Activated naive CD8-positive, alpha-beta T cell treated with anti-CD3 and anti-CD28 coated beads for 36 hours (primary cell): ENCODE results near the gene MUTYH. TPM values are rescaled to one million over a fixed set of nuclear protein-coding genes. Genes with fewer than 3 reads are reported as not detected.
A peak's percentile ranks its signal among the peaks of the same experiment; 100 is the strongest.

ENCODE experiments used
- DNase-seq: peaks from one replicate; pipeline ENCODE4 v3.0.0; 2021
- H3K27ac Mint-ChIP-seq: one replicate; pipeline ENCODE4 v1.8.0; 2022; ENCODE audit warnings: mild to moderate bottlenecking, moderate library complexity, mixed read lengths
- H3K27me3 Mint-ChIP-seq: one replicate; pipeline ENCODE4 v1.8.0; 2022; ENCODE audit warnings: mild to moderate bottlenecking, mixed read lengths
- H3K36me3 Mint-ChIP-seq: one replicate; pipeline ENCODE4 v1.8.0; 2021; ENCODE audit warnings: mild to moderate bottlenecking, mixed read lengths
- H3K4me1 Mint-ChIP-seq: one replicate; pipeline ENCODE4 v1.8.0; 2021; ENCODE audit warnings: mixed read lengths
- H3K4me3 Mint-ChIP-seq: one replicate; pipeline ENCODE4 v1.8.0; 2022; ENCODE audit warnings: mild to moderate bottlenecking, moderate library complexity, mixed read lengths
- H3K9me3 Mint-ChIP-seq: one replicate; pipeline ENCODE4 v1.8.0; 2022; ENCODE audit warnings: mixed read lengths
- total RNA-seq, 2 experiments: library from RNA; stranded (reverse); gene quantifications; one replicate each; pipeline ENCODE4 v1.2.3, GENCODE V29; 2021

MUTYH gene
- total RNA-seq, 2 experiments from 2014 or later: 54.4 to 57.9 TPM

DNA sequence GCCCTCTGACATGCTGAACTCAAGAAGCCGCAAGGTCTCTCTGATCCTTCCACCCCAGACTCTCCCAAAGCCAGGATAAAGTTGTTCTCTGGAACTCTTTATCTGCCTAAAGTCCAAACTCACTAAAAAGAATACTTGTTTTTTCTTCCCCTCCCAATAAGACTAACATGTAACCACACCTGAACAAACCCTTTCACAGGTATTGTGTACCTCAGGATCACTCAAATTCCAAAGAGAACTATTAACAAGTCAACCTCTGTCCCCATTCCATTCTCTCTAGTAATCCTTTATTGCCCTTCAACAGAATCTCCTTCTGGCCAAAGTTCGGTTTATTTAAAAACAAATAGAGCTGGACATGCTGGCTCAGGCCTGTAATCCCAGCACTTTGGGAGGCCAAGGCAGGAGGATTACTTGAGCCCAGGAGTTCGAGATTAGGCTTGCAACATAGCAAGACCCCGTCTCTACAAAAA lies 4.3 kb downstream of the MUTYH start:
- H3K4me3 Mint-ChIP-seq: no peak overlapping the region
- H3K27me3 Mint-ChIP-seq: no peaks in the 10 kb centered on the region
- H3K27ac Mint-ChIP-seq: peak overlapping the region; percentile 14
- H3K4me1 Mint-ChIP-seq: peaks cover 18% of the 10 kb centered on the region
- no peak for DNase-seq
- H3K36me3 Mint-ChIP-seq: peaks cover 35% of the 10 kb centered on the region
- H3K9me3 Mint-ChIP-seq: peaks cover 5% of the 10 kb centered on the region

DNA sequence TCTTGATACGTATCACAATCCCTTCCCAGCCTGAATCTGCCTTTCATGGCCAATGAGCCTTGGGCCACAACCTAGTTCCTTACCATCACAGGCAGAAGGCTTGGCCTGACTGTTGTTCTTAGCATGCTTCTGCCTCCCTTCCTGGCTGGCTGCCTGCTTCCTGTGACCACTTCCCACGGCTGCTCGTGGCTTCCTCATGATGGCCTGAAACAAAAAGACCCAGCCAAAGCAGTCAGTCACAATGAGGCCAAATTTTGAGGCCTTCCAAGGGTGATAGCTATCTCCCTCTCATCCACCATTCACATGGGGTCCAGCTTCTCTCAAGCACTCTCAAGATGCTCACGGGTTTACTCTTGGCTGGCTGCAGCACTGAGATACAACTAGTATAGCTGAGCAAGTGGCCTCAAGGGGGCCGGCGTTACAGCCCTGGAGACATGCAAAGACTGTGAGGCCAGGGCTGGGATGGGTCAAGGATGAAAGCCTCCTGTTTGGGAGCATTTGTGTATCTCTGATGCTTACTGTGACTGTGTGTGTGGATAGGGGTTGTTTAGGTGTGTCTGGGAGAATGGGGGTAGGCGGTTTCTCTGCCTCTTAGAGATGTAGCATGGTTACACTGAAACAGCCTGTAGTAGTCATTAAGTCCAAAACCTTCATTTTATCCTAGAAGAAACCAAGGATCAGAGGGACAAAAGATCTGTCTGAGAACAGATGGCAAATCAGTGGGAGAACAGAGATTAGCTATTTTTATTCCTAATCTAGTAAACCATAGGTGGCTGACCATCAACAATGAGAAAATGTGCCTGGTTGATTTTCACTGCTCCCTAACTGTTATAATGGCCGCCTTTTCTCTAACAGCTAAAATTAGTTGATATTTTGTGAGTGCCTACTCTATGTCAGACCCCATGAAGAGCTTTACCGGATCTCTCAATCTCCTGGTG lies 5.7 kb downstream of the MUTYH start:
- H3K36me3 Mint-ChIP-seq: peaks cover 29% of the 10 kb centered on the region
- H3K4me1 Mint-ChIP-seq: peaks cover 20% of the 10 kb centered on the region
- no peak overlapping the region for H3K4me3 Mint-ChIP-seq
- H3K27ac Mint-ChIP-seq: no peak overlapping the region
- H3K27me3 Mint-ChIP-seq: no peaks in the 10 kb centered on the region
- DNase-seq: no peak
- peaks cover 5% of the 10 kb centered on the region for H3K9me3 Mint-ChIP-seq

DNA sequence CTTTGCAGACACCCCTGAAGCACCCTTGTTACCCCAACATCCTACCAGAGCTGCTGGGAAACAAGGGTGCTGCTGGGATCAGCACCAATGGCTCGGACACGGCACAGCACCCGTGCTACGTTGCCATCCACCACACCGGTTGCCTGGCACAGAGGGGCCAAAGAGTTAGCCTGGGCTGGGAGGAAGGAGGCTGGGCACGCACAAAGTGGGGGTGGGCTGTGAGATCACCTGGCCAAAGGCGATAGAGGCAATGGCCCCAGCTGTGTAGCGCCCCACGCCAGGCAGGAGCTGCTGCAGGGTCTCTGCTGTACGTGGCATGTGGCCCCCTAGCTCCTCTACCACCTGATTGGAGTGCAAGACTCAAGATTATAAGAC lies 7.9 kb downstream of the MUTYH start:
- Mint-ChIP-seq H3K9me3 (no peaks in the 10 kb centered on the region), H3K4me3 (no peak overlapping the region), H3K27ac (no peak overlapping the region), H3K27me3 (no peaks in the 10 kb centered on the region), H3K36me3 (peaks cover 29% of the 10 kb centered on the region), H3K4me1 (peaks cover 26% of the 10 kb centered on the region)
- DNase-seq: no peak

DNA sequence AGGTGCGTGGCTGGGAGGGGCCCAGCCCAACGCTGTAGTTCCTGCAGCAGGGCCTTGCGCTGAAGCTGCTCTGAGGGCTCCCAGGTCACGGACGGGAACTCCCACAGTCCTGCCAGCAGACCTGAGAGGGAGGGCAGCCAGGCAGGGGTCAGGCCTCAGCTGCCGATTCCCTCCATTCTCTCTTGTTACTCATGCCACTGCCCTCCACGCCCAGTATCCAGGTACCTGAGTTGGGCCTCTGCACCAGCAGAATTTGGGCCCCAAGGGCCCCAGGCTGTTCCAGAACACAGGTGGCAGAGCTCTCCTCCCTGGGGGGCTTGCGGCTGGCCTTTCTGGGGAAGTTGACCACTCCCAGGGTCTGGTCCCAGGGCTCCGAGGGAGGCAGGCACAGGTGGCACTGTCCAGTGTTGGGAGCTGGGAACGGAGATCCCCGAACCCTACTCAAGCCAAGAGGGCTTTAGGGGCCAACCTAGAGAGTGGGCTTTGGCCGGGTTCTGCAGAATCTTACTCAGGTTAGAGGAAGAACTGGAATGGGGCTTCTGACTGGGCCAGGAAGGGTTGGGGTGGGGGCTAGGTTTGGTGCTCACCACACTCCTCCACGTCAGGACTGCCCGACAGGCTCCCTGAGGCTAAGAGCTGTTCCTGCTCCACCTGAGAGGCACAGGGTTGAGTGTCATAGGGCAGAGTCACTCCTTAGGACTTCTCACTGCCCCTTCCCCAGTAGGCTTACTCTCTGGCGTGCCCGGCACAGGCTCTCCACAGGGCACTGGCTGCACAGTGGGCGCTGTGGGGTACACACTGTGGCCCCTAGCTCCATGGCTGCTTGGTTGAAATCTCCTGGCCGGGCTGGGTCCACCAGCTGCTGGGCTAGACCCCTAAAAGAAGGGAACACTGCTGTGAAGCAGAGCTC lies 8.5 kb downstream of the MUTYH start:
- Mint-ChIP-seq H3K4me1 (peaks cover 26% of the 10 kb centered on the region), H3K27ac (no peak overlapping the region), H3K4me3 (no peak overlapping the region), H3K36me3 (peaks cover 30% of the 10 kb centered on the region), H3K27me3 (no peaks in the 10 kb centered on the region), H3K9me3 (no peaks in the 10 kb centered on the region)
- DNase-seq: no peak

DNA sequence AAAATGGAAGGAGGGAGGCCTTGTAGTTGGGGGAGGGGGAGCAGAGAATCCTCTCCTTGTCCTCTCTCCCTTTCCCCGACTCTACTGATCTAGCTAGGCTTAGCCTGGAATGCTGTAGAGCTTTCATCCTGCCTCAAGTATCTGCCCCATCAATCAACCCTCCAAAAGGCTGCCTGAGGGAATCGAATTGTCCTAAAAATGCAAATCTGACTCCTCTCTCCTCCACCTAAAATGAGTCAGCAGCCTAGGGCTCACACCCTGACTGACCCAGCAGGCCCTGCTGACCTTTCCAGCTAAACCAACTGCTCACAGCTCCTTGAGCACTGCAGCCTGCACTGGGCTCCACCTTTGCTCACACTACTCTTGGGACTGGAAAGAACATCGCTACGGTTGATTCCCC lies 10.8 kb downstream of the MUTYH start:
- no peaks in the 10 kb centered on the region for H3K9me3 Mint-ChIP-seq
- no peak overlapping the region for H3K27ac Mint-ChIP-seq
- DNase-seq: no peak
- peaks cover 2% of the 10 kb centered on the region for H3K27me3 Mint-ChIP-seq
- peaks cover 28% of the 10 kb centered on the region for H3K36me3 Mint-ChIP-seq
- H3K4me3 Mint-ChIP-seq: peak overlapping the region; percentile 79
- H3K4me1 Mint-ChIP-seq: peaks cover 30% of the 10 kb centered on the region

DNA sequence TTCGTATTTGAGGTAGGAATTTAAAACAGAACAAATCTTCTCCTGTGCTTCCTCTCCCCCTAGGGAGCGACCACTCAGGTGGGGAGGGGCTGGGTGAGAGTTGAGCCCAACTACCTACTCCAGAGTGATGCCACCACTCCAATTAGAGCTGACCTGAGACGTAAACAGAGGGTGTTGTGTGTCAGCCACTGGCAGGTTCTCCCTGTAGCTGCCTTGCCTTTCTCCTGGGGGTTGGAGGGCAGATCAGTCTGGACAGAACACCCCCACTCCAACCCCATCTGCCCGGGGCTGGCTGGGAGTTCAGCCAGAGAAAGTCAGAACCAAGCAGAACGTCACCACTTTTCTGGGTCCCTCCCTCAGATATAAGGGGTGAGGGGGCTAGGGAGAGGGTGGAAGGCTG lies 11.6 kb downstream of the MUTYH start:
- peaks cover 27% of the 10 kb centered on the region for H3K4me1 Mint-ChIP-seq
- peaks cover 3% of the 10 kb centered on the region for H3K27me3 Mint-ChIP-seq
- no peaks in the 10 kb centered on the region for H3K9me3 Mint-ChIP-seq
- DNase-seq: no peak
- peaks cover 28% of the 10 kb centered on the region for H3K36me3 Mint-ChIP-seq
- H3K27ac Mint-ChIP-seq: peak overlapping the region; percentile 19
- peak overlapping the region; percentile 79 for H3K4me3 Mint-ChIP-seq

DNA sequence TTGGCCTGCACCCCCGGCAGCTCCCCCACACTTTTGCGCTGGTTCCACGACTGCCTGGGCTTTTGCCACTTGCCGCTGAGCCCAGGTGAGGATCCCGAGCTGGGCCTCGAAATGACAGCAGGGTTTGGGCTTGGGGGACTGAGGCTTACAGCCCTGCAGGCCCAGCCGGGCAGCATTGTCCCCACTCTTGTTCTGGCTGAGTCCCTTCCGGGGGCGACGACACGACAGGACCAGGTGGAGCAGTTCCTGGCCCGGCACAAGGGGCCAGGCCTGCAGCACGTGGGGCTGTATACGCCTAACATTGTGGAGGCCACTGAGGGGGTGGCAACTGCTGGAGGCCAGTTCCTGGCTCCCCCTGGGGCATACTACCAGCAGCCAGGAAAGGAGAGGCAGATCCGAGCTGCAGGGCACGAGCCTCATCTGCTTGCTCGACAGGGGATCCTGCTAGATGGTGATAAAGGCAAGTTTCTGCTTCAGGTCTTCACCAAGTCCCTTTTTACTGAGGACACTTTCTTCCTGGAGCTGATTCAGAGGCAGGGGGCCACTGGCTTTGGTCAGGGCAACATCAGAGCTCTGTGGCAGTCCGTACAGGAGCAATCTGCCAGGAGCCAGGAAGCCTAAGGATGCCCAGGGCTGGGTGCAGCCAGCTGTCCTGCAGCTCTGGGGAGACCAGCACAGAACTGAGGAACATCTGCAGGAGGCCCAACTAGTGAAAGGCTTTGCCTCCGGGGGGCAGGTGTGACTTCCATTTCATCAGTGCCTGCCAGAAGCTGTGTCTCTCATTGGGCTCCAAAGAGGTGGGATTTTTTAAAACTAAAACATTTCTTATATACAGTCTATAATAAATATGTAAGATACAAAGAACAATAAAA lies 12.4 kb downstream of the MUTYH start:
- H3K4me3 Mint-ChIP-seq: peak overlapping the region; percentile 87
- DNase-seq: peak; percentile 21
- H3K9me3 Mint-ChIP-seq: no peaks in the 10 kb centered on the region
- H3K36me3 Mint-ChIP-seq: peaks cover 28% of the 10 kb centered on the region
- peaks cover 27% of the 10 kb centered on the region for H3K4me1 Mint-ChIP-seq
- peaks cover 3% of the 10 kb centered on the region for H3K27me3 Mint-ChIP-seq
- H3K27ac Mint-ChIP-seq: peak overlapping the region; percentile 81

DNA sequence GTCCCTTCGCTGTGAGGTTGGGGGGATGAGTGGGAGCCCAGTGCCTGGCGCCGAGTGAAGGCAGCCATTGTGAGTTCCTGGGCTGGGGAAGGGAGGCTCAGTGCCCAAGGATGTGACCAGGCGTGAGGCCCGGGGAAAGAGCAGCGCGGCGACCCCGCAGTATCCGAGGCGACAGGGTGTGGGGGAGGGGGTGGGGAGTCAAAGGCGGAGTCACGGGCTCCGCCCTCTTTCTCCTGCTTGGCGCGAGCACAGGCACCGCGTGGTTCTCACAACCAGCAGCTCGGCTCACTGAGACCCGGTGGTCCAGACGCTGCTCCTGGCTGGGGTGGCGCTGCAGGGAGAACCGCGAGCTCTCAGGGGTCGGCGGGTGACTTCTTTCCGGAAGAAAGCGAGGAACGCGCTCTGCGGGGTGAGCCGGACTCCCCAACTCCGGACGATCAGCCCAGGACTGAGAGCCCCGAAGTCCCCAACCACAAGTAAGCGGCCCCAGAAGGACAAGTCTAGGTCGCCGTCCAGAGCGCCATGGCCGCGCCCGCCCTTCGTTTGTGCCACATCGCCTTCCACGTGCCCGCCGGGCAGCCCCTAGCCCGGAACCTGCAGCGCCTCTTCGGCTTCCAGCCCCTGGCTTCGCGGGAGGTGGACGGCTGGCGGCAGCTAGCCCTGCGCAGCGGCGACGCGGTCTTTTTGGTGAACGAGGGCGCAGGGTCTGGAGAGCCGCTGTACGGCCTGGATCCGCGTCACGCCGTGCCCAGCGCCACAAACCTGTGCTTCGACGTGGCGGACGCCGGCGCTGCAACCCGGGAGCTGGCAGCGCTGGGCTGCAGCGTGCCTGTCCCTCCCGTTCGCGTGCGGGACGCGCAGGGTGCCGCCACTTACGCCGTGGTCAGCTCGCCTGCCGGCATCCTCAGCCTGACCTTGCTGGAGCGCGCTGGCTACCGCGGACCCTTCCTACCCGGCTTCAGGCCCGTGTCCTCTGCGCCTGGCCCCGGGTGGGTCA lies 13.3 kb downstream of the MUTYH start, which contains the start of gene HPDL:
Gene HPDL, plus strand, starts transcription at position 269 of the 997 bp plus-strand sequence. Its CDS starts 254 bp downstream, at position 523.
- Mint-ChIP-seq H3K9me3 (no peaks in the 10 kb centered on the region), H3K4me1 (peaks cover 27% of the 10 kb centered on the region), H3K4me3 (peak within 1 kb of the TSS; percentile 87), H3K27ac (peak within 1 kb of the TSS; percentile 91), H3K36me3 (peaks cover 27% of the 10 kb centered on the region), H3K27me3 (peaks cover 3% of the 10 kb centered on the region)
- DNase-seq: peak; percentile 81

DNA sequence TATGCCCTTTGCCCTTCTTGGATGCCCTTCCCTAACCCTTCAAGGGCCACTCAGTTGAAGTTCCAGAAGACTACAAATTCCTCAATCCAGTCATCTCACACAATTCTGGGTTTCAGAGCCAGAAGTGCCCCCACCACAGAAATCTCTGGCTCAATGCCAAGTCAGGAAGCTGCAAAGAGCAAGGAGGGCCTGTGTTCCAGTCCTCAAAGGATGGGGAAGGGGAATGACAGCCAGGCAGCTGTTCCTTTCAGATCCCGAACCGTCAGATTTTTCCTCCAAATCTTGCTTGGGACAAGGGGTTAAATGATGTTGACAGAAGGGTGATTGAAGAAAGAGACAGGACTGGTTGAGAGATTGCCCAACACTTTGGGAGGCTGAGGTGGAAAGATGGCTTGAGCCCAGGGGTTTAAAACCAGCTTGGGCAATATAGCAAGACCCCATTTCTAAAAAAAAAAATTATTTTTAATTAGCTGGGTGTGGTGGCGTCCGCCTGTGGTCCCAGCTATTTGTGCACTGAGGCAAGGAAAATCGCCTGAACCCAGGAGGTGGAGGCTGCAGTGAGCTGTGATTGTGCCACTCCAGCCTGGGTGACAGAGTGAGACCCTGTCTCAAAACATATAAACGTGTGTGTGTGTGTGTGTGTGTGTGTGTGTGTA lies 14.3 kb downstream of the MUTYH start:
- H3K27ac Mint-ChIP-seq: peak overlapping the region; percentile 91
- H3K4me1 Mint-ChIP-seq: peaks cover 29% of the 10 kb centered on the region

DNA sequence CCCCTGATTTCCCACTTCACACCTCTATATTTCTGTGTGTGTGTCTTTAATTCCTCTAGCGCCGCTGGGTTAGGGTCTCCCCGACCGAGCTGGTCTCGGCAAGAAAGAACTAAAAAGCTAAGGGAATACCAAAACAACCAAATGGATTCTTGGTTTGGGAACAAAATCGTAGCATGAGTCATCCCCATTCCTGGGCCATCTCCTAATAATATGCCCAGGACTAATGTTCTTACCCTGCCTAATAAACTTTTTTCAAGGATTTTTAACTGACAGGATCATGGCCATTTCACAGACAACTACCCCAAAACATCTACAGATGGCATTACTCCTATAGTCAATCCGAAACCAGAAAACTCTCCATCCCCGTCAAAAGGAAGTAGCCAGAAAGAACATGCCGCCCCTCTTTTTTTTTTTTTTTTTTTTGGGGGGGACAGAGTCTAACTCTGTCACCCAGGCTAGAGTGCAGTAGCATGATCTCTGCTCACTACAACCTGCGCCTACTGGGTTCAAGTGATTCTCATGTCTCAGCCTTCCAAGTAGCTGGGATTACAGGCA lies 17.7 kb downstream of the MUTYH start:
- Mint-ChIP-seq H3K9me3 (no peaks in the 10 kb centered on the region), H3K4me1 (peaks cover 12% of the 10 kb centered on the region), H3K27ac (no peak overlapping the region), H3K27me3 (peaks cover 3% of the 10 kb centered on the region), H3K36me3 (peaks cover 3% of the 10 kb centered on the region), H3K4me3 (no peak overlapping the region)
- no peak for DNase-seq

More for the DNA sequence above, 14.3 kb downstream of the MUTYH start:
- Mint-ChIP-seq H3K4me3 (peak overlapping the region; percentile 87), H3K9me3 (no peaks in the 10 kb centered on the region), H3K27me3 (peaks cover 3% of the 10 kb centered on the region), H3K36me3 (peaks cover 27% of the 10 kb centered on the region)
- DNase-seq: no peak

DNA sequence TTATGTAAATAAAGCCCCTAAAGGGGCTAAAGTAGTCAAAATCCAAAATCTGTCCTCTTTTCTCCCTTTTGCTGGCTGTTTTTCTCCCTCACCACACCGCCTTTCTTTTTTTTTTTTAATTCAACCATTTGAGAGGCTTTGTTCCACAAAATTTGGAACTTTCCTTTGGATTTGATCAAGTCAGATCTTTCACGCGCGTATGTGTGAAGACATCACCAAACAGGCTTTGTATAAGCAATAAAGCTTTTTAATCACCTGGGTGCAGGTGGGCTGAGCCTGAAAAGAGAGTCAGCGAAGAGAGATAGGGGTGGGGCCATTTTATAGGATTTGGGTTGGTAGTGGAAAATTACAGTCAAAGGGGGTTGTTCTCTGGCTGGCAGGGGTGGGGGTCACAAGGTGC lies 18.8 kb downstream of the MUTYH start:
- no peak for DNase-seq
- Mint-ChIP-seq H3K36me3 (no peaks in the 10 kb centered on the region), H3K27ac (no peak overlapping the region), H3K4me1 (peaks cover 11% of the 10 kb centered on the region), H3K4me3 (no peak overlapping the region), H3K27me3 (peaks cover 3% of the 10 kb centered on the region), H3K9me3 (no peaks in the 10 kb centered on the region)

DNA sequence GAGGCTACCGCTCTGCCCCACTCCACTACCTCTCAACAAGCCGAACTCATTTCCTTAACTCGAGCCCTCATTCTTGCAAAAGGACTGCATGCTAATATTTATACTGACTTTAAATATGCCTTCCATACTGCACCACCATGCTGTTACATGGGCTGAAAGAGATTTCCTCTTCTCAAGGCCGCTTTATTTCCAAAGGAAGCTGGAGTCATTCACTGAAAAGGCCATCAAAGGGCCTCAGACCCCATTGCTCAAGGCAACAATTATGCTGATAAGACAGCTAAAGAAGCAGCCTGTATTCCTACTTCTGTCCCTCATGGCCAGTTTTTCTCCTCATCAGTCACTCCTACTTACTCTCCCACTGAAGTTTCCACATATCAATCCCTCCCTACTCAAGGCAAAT lies 20.5 kb downstream of the MUTYH start:
- DNase-seq: no peak
- Mint-ChIP-seq H3K36me3 (no peaks in the 10 kb centered on the region), H3K27ac (no peak overlapping the region), H3K4me3 (no peak overlapping the region), H3K4me1 (peaks cover 2% of the 10 kb centered on the region), H3K27me3 (peaks cover 3% of the 10 kb centered on the region), H3K9me3 (no peaks in the 10 kb centered on the region)

DNA sequence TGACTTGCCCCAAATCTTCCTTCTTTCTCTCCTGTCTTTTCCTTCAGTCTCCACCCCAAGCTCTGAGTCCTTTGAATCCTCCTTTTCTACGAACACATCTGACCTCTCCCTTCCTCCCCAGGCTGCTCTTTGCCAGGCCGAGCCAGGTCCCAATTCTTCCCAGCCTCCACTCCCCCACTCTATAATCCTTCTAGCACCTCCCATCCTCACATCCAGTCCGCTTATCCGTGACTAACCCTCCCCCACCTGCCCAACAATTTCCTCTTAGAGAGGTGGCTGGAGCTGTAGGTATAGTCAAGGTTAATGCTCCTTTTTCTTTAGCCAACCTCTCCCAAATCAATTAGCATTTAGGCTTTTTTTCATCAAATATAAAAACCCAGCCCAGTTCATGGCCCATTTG lies 23.1 kb downstream of the MUTYH start:
- Mint-ChIP-seq H3K4me3 (no peak overlapping the region), H3K9me3 (no peaks in the 10 kb centered on the region), H3K27ac (no peak overlapping the region), H3K4me1 (peaks cover 2% of the 10 kb centered on the region), H3K27me3 (peaks cover 4% of the 10 kb centered on the region), H3K36me3 (no peaks in the 10 kb centered on the region)
- no peak for DNase-seq
